Measurements from ENCODE around the gene CYP39A1. TPM values are rescaled to one million over a fixed set of nuclear protein-coding genes. Genes with fewer than 3 reads are reported as not detected.

Gene CYP39A1
- total RNA-seq, 1 donor from 2014 or later = 2.1 TPM

DNA sequence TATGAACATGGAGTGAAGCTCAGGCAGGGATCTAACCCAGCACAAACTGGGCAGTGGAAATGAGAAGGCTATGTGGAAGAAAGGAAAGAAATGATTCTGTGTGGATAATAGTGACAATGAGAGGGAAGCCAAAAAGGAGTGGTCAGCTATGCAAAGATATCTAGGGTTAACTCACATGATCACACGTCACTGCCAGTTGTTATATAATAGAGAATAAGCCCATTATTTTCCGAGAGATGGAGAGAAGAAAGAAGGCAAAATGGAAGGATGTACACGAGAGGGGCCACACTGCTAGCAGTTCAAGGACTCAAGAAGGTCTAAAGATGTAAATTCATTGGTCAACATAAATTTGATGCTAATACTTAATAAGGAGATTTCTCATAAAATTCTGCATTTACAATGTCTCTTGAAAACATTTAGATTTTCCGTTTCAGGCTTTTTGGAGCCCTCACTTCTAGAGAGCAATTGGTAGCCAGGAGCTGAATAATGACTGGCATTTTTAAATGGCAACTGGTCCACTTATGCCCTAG is 142.6 kb downstream of the CYP39A1 start:
- Mint-ChIP-seq H3K9me3 (no peaks in the 10 kb centered on the region), H3K36me3 (ENCODE audit: low read depth) (no peaks in the 10 kb centered on the region), H3K4me1 (no peaks in the 10 kb centered on the region), H3K4me3 (no peak overlapping the region), H3K27ac (ENCODE audit: unreplicated experiment) (no peak overlapping the region), H3K27me3 (ENCODE audit: low read depth) (no peaks in the 10 kb centered on the region)
- TF ChIP-seq, protein P1, sequence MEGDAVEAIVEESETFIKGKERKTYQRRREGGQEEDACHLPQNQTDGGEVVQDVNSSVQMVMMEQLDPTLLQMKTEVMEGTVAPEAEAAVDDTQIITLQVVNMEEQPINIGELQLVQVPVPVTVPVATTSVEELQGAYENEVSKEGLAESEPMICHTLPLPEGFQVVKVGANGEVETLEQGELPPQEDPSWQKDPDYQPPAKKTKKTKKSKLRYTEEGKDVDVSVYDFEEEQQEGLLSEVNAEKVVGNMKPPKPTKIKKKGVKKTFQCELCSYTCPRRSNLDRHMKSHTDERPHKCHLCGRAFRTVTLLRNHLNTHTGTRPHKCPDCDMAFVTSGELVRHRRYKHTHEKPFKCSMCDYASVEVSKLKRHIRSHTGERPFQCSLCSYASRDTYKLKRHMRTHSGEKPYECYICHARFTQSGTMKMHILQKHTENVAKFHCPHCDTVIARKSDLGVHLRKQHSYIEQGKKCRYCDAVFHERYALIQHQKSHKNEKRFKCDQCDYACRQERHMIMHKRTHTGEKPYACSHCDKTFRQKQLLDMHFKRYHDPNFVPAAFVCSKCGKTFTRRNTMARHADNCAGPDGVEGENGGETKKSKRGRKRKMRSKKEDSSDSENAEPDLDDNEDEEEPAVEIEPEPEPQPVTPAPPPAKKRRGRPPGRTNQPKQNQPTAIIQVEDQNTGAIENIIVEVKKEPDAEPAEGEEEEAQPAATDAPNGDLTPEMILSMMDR (conservative IDR thresholded peaks at IDR 0.05) = no peak
- no peak for DNase-seq (ENCODE audit: low read depth, low spot score)

DNA sequence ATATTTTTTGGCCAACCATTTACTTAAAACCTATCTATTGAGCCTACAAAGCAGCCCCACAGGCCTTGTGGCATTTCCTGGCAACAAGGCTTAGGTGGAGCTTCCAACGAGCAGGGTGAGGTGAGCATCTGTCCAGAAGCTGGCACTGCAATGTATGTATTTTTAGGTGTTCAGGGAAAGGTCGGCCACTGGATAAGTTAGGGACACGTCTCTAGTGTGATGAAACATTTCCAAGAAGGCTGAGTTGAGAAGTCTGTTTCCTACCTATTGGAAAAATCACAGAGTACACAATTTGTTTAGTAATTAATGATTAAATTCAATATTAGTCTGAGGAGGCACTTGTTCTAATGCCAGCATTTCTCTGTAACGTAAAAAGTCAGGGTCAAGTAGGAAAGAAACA is 143.6 kb downstream of the CYP39A1 start:
- Mint-ChIP-seq H3K36me3 (ENCODE audit: low read depth) (no peaks in the 10 kb centered on the region), H3K27ac (ENCODE audit: unreplicated experiment) (no peak overlapping the region), H3K4me1 (no peaks in the 10 kb centered on the region), H3K4me3 (no peak overlapping the region), H3K27me3 (ENCODE audit: low read depth) (no peaks in the 10 kb centered on the region), H3K9me3 (no peaks in the 10 kb centered on the region)
- TF ChIP-seq, protein P1 (conservative IDR thresholded peaks at IDR 0.05) = no peak
- no peak for DNase-seq (ENCODE audit: low read depth, low spot score)

DNA sequence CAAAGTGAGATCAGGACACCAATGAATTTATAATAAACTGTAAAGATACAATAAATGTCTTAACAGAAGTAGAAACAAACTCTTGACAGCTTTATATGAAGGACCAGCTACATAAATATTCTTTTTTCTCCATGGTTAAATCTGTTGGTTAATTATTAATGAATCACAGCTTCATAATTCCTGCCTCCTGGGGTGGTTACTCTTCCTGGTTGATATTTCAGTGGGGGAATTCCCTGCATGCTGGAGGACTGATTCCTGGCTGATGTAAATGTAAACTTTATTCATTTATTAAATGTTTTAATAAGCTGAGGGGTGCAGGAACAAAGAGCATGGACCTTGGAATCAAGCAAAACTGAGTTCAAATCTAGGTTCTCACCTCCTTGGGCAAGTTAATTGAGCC is 145.2 kb downstream of the CYP39A1 start:
- H3K4me3 Mint-ChIP-seq = no peak overlapping the region
- no peaks in the 10 kb centered on the region for H3K9me3 Mint-ChIP-seq
- H3K27ac Mint-ChIP-seq (ENCODE audit: unreplicated experiment) = no peak overlapping the region
- no peaks in the 10 kb centered on the region for H3K4me1 Mint-ChIP-seq
- no peaks in the 10 kb centered on the region for H3K36me3 Mint-ChIP-seq (ENCODE audit: low read depth)
- DNase-seq (ENCODE audit: low read depth, low spot score) = no peak
- TF ChIP-seq, protein P1 (conservative IDR thresholded peaks at IDR 0.05) = no peak
- no peaks in the 10 kb centered on the region for H3K27me3 Mint-ChIP-seq (ENCODE audit: low read depth)

DNA sequence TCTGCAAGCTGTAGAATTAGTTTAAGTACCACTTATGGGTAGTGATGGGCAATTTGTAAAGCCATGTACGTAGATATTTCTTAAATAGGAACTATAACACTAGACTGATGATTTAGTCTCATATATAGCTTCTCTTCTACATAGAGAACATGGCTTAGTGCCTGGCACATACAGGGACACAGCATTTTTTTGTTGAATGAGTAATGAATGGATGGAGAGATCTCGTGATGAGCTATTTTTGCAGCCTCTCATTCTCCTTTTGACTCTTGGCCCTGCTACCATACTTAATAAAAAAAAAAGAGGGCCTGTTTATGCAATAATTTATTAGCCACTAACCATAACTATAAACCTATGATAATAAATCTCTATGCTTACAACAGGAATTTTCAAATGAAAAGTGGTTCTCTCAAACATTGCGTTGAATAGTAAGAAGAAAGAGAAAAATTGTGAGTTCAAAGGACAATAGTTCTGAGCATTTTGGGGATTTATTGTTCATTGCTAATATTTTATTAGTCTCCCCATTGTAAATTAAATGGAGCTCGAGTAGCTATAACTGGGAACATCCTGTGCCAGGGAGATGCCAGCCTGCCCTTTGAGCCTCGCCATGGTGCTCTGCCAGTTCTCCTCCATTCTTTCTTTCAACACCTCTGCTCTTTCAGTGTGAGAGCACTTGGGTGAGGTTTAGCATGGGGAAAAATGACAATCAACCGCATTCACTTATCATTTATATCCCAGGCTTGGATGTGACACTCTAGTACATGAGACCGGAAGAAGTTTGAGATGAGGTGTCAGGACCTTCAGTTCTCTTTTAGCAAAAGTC is 146.7 kb downstream of the CYP39A1 start:
- H3K27me3 Mint-ChIP-seq (ENCODE audit: low read depth) = peaks cover 6% of the 10 kb centered on the region

GRCh38 chr6:46504242-46504641 is 148.4 kb downstream of the CYP39A1 start:
- no peaks in the 10 kb centered on the region for H3K9me3 Mint-ChIP-seq
- H3K36me3 Mint-ChIP-seq (ENCODE audit: low read depth) = no peaks in the 10 kb centered on the region
- H3K27ac Mint-ChIP-seq (ENCODE audit: unreplicated experiment) = no peak overlapping the region
- H3K27me3 Mint-ChIP-seq (ENCODE audit: low read depth) = peaks cover 20% of the 10 kb centered on the region
- no peak for DNase-seq (ENCODE audit: low read depth, low spot score)
- H3K4me3 Mint-ChIP-seq = no peak overlapping the region
- no peaks in the 10 kb centered on the region for H3K4me1 Mint-ChIP-seq
- TF ChIP-seq, protein P1 (conservative IDR thresholded peaks at IDR 0.05) = no peak

More for the DNA sequence above, 146.7 kb downstream of the CYP39A1 start:
- Mint-ChIP-seq H3K9me3 (no peaks in the 10 kb centered on the region), H3K4me1 (no peaks in the 10 kb centered on the region), H3K27ac (ENCODE audit: unreplicated experiment) (no peak overlapping the region), H3K36me3 (ENCODE audit: low read depth) (no peaks in the 10 kb centered on the region), H3K4me3 (no peak overlapping the region)
- no peak for DNase-seq (ENCODE audit: low read depth, low spot score)
- TF ChIP-seq, protein P1 (conservative IDR thresholded peaks at IDR 0.05) = no peak
